ENCODE results near the gene SH3PXD2A.

Gene SH3PXD2A

GRCh38 chr10:103659674-103660363 is 195.6 kb downstream of the SH3PXD2A start:
- DNase-seq: no peak

GRCh38 chr10:103658049-103658577 is 197.3 kb downstream of the SH3PXD2A start:
- DNase-seq: no peak

- no peak for DNase-seq
These were observed 198.2 kb downstream of the SH3PXD2A start for GRCh38 chr10:103657061-103657591.

- DNase-seq: no peak
These were observed 200.5 kb downstream of the SH3PXD2A start for GRCh38 chr10:103654925-103655324.

GRCh38 chr10:103653581-103654037 is 201.8 kb downstream of the SH3PXD2A start:
- DNase-seq: no peak

- DNase-seq: no peak
These were observed 202.6 kb downstream of the SH3PXD2A start for GRCh38 chr10:103652599-103653281.

- no peak for DNase-seq
These were observed 203.4 kb downstream of the SH3PXD2A start for GRCh38 chr10:103651783-103652476.

- DNase-seq: no peak
These were observed 204.0 kb downstream of the SH3PXD2A start for GRCh38 chr10:103651333-103651732.

- no peak for DNase-seq
These were observed 205.5 kb downstream of the SH3PXD2A start for GRCh38 chr10:103649654-103650423.

GRCh38 chr10:103648636-103649532 is 206.5 kb downstream of the SH3PXD2A start:
- no peak for DNase-seq

GRCh38 chr10:103648251-103648635 is 207.1 kb downstream of the SH3PXD2A start:
- no peak for DNase-seq

GRCh38 chr10:103646304-103646703 is 209.1 kb downstream of the SH3PXD2A start:
- no peak for DNase-seq

GRCh38 chr10:103645141-103646054 is 210.0 kb downstream of the SH3PXD2A start:
- no peak for DNase-seq

- no peak for DNase-seq
These were observed 212.0 kb downstream of the SH3PXD2A start for GRCh38 chr10:103643381-103643780.

GRCh38 chr10:103641326-103641725 is 214.1 kb downstream of the SH3PXD2A start:
- no peak for DNase-seq

- no peak for DNase-seq
These were observed 214.8 kb downstream of the SH3PXD2A start for GRCh38 chr10:103640436-103641181.

- no peak for DNase-seq
These were observed 216.4 kb downstream of the SH3PXD2A start for GRCh38 chr10:103638948-103639347.

- DNase-seq: no peak
These were observed 217.3 kb downstream of the SH3PXD2A start for GRCh38 chr10:103637927-103638557.

- DNase-seq: no peak
These were observed 218.4 kb downstream of the SH3PXD2A start for GRCh38 chr10:103637011-103637410.

Measured in NCI-H1930 (cell line).